HG03354 (cell line): ENCODE data around the gene DICER1.

Experiments used
- ATAC-seq: cut with Tn5 transposase; IDR thresholded peaks from one replicate; pipeline ENCODE4 v1.9.1; 2021; ENCODE audit warnings: mild to moderate bottlenecking; ENCODE audit not compliant: unreplicated experiment, poor library complexity, severe bottlenecking

DICER1 gene

GRCh38 chr14:95046711-95047681 is 110.3 kb downstream of the DICER1 start:
- ATAC-seq, result no peak

GRCh38 chr14:95045836-95046430 is 111.4 kb downstream of the DICER1 start:
- ATAC-seq, result no peak

DNA sequence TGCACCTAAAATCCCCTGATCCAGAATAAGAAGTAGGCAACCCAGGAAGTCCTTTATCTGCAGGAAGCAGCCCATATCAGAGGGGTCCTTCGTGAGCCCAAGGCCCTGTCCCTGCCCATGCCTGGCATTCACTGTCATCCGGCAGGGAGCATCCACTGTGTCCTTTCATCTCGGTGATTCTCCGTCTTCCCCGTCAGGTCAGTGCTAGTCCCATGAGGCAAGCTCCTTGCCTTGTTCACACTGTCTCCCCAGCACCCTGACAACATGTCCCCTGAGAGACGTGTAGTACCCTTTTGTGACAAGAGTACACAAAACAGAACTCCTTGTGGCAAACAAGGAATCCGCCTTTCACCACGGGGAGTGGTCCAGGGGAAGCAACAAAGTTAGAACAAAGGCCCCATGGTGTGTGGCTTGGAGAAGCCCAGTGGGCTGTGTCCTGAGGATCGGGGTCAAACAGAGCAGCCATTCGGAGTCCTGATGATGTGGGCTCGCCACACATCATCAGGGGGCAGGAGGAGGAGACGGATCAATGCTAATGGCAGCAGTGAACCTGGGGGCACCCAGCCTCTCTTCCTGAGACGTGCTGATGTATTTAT is 112.1 kb downstream of the DICER1 start:
- ATAC-seq, result no peak

DNA sequence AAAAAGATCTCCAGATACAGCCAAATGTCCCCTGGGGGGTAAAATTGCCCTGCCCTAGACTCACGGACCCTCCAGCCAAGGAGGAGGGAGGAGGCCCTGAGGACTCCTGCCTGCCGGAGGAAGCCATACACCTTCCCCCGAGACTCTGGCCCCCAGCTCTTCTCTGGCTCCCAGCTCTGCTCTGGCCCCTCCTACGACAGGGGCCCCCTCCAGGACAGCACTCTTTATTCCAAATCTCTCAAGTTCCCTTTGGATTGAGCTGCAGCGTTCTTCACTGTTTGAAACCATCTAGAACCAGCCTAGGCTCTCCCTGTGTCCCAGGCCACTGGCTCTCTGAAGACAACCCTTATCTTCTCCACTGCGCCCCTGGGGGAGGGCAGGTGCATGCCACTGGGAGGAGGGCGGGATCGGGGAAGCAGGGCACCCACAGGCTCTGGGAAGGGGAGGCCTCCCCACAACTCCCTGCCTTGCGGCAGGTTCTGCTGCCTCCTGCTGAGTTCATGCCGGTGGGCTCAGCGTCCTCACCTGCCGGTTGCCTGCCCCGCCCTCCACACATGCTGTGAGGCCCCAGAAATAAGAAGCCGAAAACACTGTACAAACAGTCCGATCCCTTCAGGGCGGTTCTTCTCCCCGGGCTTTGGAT is 112.7 kb downstream of the DICER1 start:
- no peak for ATAC-seq

- ATAC-seq, result no peak
Measured at GRCh38 chr14:95043732-95044462, 113.4 kb downstream of the DICER1 start.

DNA sequence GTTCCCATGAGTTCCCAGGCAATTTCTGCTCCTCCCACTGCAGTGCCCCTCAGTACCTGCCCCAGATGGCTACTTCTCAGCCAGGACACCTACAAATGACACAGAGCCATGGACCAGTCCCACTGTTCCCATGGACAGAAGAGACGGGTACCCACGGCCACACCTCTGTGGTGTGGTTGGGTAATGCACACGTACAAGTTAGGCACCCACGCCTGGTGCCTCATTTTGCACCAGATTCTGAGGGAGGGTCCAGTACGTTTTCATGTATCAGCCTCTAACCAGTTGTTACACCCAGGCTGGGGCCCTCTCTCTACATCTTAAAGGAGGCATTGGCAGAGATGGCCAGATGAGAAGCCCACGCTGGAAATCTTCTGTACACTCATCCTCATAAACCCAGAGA is 114.0 kb downstream of the DICER1 start:
- ATAC-seq, result no peak

GRCh38 chr14:95041477-95042020 is 115.8 kb downstream of the DICER1 start:
- ATAC-seq, result no peak

DNA sequence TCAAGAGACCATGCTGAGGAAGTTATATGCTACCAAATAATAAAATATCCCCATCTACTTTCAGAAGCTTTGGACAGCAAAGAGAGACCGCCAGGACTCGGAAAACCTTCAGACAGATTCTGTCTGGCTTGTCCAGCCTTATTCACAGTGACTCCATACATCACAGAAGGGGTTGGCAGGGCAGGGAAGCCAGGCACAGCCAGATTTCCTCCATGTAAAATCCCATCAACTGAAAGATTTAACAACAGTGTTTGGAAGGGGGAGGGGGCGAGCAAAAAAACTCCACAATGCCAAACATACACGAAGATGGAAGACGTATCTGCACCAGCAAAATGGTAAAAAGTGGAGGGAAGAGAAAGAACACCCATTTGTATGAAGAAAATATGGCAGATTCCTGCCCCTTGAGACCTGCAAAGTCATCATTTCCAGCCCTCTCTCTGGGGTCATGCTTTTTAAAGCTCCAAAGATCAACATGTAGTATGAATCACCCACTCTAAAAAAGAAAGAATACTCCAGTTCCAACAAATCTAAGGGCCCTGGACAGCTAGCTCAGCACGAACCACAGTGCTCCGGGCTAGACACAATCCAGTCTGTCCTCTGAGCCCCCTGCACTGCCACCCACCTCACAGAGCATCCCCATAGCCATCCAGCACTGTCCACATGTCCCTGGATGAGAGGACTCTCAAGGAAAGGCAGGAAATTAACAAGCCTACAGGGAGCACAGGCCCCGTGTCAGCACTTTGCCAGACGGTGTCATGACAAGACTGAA is 116.4 kb downstream of the DICER1 start:
- no peak for ATAC-seq

- no peak for ATAC-seq
Measured at GRCh38 chr14:95039993-95040348, 117.4 kb downstream of the DICER1 start.

GRCh38 chr14:95039259-95039992 is 117.9 kb downstream of the DICER1 start:
- ATAC-seq, result no peak

DNA sequence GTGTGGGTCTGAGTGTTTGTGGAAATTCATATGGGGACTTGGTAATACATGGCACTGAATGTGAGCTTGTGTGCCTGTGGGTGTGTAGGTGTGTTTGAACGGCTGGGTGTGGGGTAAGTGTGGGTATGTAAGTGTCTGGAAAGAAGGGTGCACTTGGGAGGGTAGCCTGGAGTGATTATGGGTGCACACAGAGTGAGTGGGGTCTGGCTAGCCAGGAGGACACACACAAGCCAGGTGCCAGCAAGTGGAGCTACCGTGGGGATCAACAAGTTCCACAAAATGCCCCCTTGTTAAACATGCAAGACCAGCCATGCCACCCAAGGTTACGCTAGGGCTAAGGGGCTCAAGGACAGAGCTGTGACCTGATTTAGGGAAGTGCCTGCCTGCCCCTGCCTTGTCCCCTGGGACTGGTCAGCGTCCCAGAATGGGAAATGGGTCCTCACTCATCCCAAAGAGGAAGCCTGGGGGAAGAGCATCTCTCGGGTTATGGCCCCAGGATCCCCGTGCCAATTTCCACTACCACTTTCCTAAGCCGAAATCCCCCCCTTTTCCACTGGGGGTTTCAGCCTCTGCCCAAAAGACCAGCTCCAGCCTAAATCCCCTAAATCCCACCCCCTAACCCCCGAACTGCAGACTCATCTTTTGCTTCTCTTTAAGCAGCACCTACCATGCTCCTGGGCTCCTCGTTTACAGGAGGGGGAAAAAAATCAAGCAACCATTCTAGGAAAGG is 118.6 kb downstream of the DICER1 start:
- no peak for ATAC-seq

- ATAC-seq, result no peak
Measured at GRCh38 chr14:95037273-95037672, 120.1 kb downstream of the DICER1 start.
